KMS-11 (cell line): ENCODE results near the gene INPP5K.
"Not testable (repeated sequence)": the region's sequence is repeated elsewhere in the genome, so short reads cannot be mapped to it uniquely, and the experiment has no call there.

Experiments
- H2AFZ ChIP-seq: fragments of 200-600 bp; sonication (generic); 2 replicates; pipeline ENCODE4 v1.6.1; 2016; ENCODE audit warnings: antibody characterized with exemption, mixed run types, low read depth
- H3K27ac ChIP-seq: fragments of 200-600 bp; sonication (generic); 2 replicates; pipeline ENCODE4 v1.6.1; 2016; ENCODE audit warnings: mild to moderate bottlenecking, mixed run types
- H3K27me3 ChIP-seq: fragments of 200-600 bp; sonication (generic); 2 replicates; pipeline ENCODE4 v1.6.1; 2017; ENCODE audit warnings: mild to moderate bottlenecking, low read depth, mixed run types, moderate library complexity; ENCODE audit not compliant: insufficient read depth
- H3K36me3 ChIP-seq: fragments of 200-600 bp; sonication (generic); 2 replicates; pipeline ENCODE4 v1.6.1; 2017; ENCODE audit warnings: mild to moderate bottlenecking, mixed run types; ENCODE audit not compliant: insufficient read depth
- H3K4me1 ChIP-seq: fragments of 200-600 bp; sonication (generic); 2 replicates; pipeline ENCODE4 v1.6.1; 2016; ENCODE audit warnings: mild to moderate bottlenecking, low read depth, mixed run types; ENCODE audit not compliant: poor library complexity, severe bottlenecking
- H3K4me2 ChIP-seq: fragments of 200-600 bp; sonication (generic); 2 replicates; pipeline ENCODE4 v1.7.0; 2016; ENCODE audit warnings: mild to moderate bottlenecking, mixed run types
- H3K4me3 ChIP-seq: fragments of 200-600 bp; sonication (generic); IDR thresholded peaks from 2 replicates; pipeline ENCODE4 v1.6.1; 2017; ENCODE audit warnings: low read depth, low read length, mixed read lengths; ENCODE audit not compliant: insufficient read depth
- H3K79me2 ChIP-seq: fragments of 200-600 bp; sonication (generic); 2 replicates; pipeline ENCODE4 v1.6.1; 2016; ENCODE audit warnings: low read depth, mixed run types; ENCODE audit not compliant: insufficient read depth
- H3K9ac ChIP-seq: fragments of 200-600 bp; sonication (generic); 2 replicates; pipeline ENCODE4 v1.6.1; 2016; ENCODE audit warnings: mild to moderate bottlenecking, mixed run types
- H4K20me1 ChIP-seq: fragments of 200-600 bp; sonication (generic); 2 replicates; pipeline ENCODE4 v1.6.1; 2016; ENCODE audit warnings: mild to moderate bottlenecking, mixed run types; ENCODE audit not compliant: insufficient read depth
- TF ChIP-seq, protein P1 (sequence below): fragments of 200-600 bp; sonication (generic); conservative IDR thresholded peaks from 2 replicates; pipeline ENCODE4 v1.6.1; 2017; ENCODE audit warnings: low read depth, mild to moderate bottlenecking, antibody characterized with exemption, low read length, moderate library complexity, mixed read lengths

Gene INPP5K

DNA sequence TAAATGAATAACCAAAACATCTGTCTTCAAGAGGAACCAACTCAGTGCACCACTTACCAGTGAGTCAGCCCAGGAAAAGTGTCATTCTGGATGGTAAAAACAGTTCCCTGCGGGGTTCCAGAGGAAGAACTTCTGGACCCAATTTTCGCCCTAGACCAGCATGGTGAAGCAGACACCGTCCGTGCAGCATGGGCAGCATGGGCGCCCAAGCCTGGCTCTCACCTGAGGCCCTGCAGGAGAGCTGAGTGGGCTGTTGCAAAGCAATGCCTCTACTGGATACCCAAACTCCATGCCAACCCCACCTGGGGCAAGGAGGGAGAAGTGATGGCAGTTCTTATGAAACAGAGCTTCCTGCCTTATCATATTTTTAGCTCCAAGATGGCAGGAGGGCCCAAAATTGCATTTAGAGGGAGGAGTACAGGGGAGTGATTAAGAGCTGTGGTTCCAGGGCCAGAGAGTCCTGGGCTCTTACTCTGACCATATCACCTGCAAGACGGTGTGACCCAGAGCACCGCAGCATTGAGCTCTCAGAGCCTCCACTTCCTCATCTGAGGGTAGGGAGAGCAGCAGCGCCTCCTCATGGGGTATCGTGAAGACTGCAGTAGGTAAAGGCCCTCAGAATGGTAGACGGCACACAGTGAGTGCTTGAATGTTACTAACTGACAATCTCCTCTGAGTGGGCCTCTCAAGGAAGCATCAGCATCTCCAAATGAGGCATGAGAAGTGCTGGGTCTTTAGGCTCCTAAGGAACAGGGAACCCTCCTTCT is 16.6 kb upstream of the INPP5K start:
- TF ChIP-seq, protein P1, sequence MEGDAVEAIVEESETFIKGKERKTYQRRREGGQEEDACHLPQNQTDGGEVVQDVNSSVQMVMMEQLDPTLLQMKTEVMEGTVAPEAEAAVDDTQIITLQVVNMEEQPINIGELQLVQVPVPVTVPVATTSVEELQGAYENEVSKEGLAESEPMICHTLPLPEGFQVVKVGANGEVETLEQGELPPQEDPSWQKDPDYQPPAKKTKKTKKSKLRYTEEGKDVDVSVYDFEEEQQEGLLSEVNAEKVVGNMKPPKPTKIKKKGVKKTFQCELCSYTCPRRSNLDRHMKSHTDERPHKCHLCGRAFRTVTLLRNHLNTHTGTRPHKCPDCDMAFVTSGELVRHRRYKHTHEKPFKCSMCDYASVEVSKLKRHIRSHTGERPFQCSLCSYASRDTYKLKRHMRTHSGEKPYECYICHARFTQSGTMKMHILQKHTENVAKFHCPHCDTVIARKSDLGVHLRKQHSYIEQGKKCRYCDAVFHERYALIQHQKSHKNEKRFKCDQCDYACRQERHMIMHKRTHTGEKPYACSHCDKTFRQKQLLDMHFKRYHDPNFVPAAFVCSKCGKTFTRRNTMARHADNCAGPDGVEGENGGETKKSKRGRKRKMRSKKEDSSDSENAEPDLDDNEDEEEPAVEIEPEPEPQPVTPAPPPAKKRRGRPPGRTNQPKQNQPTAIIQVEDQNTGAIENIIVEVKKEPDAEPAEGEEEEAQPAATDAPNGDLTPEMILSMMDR: 0 out of 2 replicates have a peak, but pooled peaks have one; percentile 19
- Histone ChIP-seq H3K4me3 (no peak overlapping the region), H3K4me2 (no peak overlapping the region), H3K4me1 (peaks cover 8% of the 10 kb centered on the region), H4K20me1 (no peaks in the 10 kb centered on the region), H3K36me3 (no peaks in the 10 kb centered on the region), H3K27ac (no peak overlapping the region), H2AFZ (no peak overlapping the region), H3K79me2 (no peaks in the 10 kb centered on the region), H3K27me3 (no peaks in the 10 kb centered on the region), H3K9ac (no peak overlapping the region)

DNA sequence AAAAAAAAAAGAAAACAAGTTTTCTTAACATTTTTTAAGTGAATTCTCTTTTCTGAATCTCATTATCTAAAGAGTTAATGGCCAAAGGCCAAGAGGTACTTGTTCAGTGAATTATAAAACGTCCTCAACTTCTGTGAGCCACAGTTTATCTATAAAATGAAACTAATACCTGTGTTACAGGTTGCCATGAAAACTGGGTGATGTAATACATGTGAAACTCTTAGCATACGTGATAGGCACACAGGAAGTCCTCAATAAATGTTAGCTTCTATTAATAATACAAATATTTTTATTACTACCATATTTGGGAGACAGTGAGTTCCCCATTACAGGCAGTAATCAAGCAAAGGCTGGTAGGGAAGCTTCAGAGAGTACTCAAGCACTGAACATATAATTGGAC is 13.5 kb upstream of the INPP5K start:
- Histone ChIP-seq H3K36me3 (no peaks in the 10 kb centered on the region), H3K9ac (no peak overlapping the region), H3K4me2 (no peak overlapping the region), H3K4me3 (no peak overlapping the region), H3K27me3 (no peaks in the 10 kb centered on the region), H4K20me1 (no peaks in the 10 kb centered on the region), H2AFZ (no peak overlapping the region), H3K79me2 (no peaks in the 10 kb centered on the region), H3K27ac (no peak overlapping the region), H3K4me1 (peaks cover 8% of the 10 kb centered on the region)
- TF ChIP-seq, protein P1: no peak

DNA sequence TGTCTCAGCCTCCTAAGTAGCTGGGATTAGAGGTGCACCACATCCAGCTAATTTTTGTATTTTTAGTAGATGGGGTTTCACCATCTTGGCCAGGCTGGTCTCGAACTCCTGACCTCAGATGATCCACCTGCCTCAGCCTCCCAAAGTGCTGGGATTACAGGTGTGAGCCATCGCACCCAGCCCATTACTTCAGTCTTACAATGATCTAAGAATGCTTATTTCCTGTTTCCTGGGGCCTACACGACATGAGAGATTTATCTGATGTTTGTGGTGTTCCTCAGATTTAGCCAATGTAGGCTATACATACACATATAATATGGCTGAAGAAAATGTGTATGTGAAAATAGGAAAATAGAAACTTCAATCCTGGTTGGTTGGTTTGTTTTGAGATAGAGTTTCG is 10.5 kb upstream of the INPP5K start:
- not testable (repeated sequence) for H3K4me2 ChIP-seq, H3K4me1 ChIP-seq, H3K27me3 ChIP-seq, H3K9ac ChIP-seq, H3K4me3 ChIP-seq, H2AFZ ChIP-seq, H3K27ac ChIP-seq, H3K36me3 ChIP-seq, H4K20me1 ChIP-seq, H3K79me2 ChIP-seq

DNA sequence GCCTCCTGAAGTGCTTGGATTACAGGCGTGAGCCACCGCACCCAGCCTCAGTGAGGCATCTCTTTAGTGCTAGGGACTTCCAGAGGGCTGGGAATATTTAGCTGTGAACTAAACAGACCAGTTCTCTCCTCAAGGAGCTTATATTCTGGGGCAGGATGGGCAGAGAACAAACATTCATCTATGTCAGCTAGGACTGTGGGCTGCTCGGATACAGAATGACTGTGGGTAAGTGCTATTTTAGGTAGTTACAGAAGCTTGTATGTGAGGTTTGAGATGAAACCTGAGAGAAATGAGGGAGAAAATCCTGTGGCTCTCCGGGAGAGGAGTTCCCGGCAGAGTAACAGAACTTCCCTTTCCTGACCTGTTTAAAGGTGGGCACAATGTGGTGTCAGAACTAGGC is 6.2 kb upstream of the INPP5K start:
- H3K4me3 ChIP-seq: no peak overlapping the region
- no peak overlapping the region for H3K4me2 ChIP-seq
- H3K27me3 ChIP-seq: no peaks in the 10 kb centered on the region
- no peaks in the 10 kb centered on the region for H3K79me2 ChIP-seq
- no peak overlapping the region for H3K9ac ChIP-seq
- TF ChIP-seq, protein P1: no peak
- H4K20me1 ChIP-seq: no peaks in the 10 kb centered on the region
- H3K27ac ChIP-seq: no peak overlapping the region
- no peak overlapping the region for H2AFZ ChIP-seq
- no peaks in the 10 kb centered on the region for H3K4me1 ChIP-seq
- no peaks in the 10 kb centered on the region for H3K36me3 ChIP-seq

DNA sequence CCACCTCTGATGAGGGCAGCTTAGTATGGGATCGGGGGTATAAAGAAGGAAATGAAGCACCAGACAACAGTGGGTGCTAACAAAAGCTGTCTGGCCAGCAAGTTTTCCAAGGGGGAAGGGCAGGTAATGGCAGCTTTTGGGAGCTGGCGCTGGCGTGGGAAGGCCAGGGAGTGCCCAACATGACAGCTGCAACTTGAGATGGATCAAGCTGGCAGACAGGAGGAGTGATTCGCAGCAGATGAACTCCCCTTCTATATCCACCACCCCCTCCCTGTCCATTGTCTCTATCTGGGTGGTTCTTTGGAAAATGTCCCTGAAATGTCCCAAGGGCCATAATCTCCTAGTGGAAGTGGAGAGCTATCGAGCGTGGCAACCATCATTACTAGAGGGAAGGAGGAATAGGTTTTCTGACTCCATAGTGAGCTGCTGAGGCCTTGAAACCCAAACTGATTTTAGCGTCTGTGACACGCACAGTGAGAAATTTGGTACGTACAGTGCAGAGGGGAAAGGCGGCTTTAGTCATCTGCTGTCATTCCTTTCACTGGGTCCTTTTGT is 4.8 kb upstream of the INPP5K start:
- H3K27me3 ChIP-seq: no peaks in the 10 kb centered on the region
- H3K4me1 ChIP-seq: no peaks in the 10 kb centered on the region
- H3K4me2 ChIP-seq: no peak overlapping the region
- no peaks in the 10 kb centered on the region for H4K20me1 ChIP-seq
- no peak overlapping the region for H3K9ac ChIP-seq
- no peak overlapping the region for H3K4me3 ChIP-seq
- H3K36me3 ChIP-seq: no peaks in the 10 kb centered on the region
- no peaks in the 10 kb centered on the region for H3K79me2 ChIP-seq
- H3K27ac ChIP-seq: no peak overlapping the region
- no peak overlapping the region for H2AFZ ChIP-seq
- TF ChIP-seq, protein P1: no peak
